ENCODE data around the gene SCD.
"Not testable (repeated sequence)": the region's sequence is repeated elsewhere in the genome, so short reads cannot be mapped to it uniquely, and the experiment has no call there.

Gene SCD

DNA sequence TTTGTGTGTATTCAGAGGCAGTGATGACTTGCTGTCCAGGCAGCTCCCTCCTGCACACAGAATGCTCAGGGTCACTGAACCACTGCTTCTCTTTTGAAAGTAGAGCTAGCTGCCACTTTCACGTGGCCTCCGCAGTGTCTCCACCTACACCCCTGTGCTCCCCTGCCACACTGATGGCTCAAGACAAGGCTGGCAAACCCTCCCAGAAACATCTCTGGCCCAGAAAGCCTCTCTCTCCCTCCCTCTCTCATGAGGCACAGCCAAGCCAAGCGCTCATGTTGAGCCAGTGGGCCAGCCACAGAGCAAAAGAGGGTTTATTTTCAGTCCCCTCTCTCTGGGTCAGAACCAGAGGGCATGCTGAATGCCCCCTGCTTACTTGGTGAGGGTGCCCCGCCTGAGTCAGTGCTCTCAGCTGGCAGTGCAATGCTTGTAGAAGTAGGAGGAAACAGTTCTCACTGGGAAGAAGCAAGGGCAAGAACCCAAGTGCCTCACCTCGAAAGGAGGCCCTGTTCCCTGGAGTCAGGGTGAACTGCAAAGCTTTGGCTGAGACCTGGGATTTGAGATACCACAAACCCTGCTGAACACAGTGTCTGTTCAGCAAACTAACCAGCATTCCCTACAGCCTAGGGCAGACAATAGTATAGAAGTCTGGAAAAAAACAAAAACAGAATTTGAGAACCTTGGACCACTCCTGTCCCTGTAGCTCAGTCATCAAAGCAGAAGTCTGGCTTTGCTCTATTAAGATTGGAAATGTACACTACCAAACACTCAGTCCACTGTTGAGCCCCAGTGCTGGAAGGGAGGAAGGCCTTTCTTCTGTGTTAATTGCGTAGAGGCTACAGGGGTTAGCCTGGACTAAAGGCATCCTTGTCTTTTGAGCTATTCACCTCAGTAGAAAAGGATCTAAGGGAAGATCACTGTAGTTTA, 15.8 kb downstream of the SCD start:
- no peak for DNase-seq (ENCODE audit: low read depth)

- no peak for DNase-seq (ENCODE audit: low read depth)
Measured at GRCh38 chr10:100364175-100364574, 17.1 kb downstream of the SCD start.

GRCh38 chr10:100364735-100365391, 17.8 kb downstream of the SCD start:
- DNase-seq (ENCODE audit: low read depth) = peak; percentile 48

DNA sequence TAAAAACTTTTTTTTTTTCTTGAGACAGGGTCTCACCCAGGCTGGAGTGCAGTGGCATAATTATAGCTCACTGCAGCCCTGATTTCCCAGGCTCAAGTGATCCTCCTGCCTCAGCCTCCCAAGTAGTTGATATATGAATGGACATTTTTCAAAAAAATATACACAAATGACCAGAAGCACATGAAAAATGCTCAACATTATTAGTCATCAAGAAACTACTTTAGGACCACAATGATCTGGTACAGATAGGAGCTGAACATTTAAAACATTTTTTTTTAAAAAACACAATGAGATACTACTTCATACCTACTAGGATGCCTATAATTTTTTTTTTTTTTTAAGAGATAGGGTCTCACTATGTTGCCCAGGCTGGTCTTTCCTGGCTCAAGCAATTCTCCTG, 21.7 kb downstream of the SCD start:
- no peak for DNase-seq (ENCODE audit: low read depth)

DNA sequence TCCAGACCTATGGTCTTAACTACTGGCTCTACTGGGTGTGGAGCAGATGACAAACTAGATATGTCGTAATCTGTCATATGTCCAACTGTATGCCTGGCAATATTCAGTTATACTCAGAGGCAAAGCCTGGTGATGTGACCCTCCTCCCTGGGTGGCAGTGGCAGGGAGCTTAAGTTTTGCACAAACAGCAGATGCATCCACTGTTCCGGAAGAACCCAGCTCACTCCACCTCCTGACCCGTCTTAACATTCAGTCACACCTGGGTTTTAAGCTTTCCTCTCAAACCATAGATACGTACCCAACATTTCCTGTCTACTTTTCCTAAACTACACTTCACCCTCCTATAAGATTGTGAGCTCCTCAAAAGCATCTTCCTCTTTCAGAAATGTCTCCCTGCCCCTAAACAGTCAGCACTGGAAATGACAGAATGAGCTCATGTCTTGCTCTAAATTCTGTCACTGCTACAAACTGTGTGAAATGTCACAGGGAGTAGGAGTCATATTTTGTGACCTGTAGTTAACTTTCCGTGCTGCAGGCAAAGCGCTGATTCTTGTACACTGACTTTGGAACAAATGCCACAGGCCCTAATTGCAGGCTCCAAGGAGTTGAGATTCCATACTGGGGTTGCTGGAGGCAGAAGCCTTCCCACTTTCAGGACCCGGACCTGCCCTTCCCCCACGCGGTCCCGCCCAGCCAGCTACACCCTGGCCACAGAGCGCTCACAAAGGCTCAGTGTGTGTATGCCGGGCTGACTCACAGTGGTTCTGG, 23.9 kb downstream of the SCD start:
- DNase-seq (ENCODE audit: low read depth) = peak; percentile 79

DNA sequence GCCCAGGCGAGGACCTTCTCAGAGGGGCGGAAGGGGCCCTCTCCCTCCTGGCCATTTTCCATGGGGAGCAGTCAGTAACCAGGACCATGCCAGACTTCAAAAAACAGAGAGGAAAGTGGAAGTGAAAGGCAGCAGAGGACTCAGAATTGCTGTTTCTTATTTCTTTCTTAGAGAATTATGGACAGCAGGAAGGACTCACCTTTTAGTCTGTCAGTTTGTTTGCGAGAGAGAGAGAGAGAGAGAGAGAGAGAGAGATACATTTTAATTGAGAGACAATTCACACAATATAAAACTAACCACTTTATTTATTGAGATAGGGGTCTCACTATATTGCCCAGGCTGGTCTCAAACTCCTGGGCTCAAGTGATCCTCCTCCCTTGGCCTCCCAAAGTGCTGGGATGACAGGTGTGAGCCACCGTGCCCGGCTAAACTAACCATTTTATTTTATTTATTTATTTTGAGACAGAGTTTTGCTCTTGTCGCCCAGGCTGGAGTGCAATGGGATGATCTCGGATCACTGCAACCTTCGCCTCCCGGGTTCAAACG, 24.5 kb downstream of the SCD start:
- no peak for DNase-seq (ENCODE audit: low read depth)

DNA sequence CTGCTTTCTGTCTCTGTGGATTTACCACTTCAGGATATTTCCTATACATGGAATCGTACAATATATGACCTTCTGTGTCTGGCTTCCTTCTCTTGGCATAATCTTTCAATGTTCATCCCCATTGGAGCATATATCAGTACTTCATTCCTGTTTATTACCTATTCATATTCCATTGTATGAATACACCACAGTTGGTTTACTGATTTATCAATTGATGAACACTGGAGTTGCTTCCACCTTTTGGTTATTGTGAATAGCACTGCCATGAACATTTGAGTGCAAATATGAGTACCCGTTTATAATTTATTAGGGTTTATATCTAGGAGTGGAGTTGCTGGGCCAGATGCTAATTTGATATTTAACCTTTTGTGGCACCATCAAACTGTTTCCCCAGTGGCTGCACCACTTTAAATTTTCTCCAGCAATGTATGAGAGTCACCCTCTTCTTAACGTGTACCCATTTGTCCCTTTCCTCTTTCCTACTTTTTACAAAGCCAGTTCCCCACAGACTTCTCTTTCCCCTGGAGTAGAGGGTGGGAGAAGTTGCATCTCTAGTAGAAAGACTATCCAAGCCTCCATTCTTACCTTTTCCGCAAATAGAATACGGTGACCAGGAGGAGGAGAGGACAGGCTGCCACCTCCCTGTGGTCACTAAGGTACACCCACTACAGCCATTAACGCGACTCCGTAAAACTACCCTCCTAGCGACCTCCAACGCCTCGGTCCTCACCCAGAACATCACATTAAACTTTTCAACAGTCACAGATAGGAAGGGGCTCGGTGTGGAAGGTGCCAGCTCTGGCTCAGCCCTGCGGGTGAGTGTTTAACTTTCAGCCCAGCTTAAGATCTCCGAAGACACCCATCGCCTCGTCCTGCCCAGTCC, 25.6 kb downstream of the SCD start:
- no peak for DNase-seq (ENCODE audit: low read depth)

GRCh38 chr10:100373298-100374199, 26.5 kb downstream of the SCD start:
- peak; percentile 100 for DNase-seq (ENCODE audit: low read depth)

DNA sequence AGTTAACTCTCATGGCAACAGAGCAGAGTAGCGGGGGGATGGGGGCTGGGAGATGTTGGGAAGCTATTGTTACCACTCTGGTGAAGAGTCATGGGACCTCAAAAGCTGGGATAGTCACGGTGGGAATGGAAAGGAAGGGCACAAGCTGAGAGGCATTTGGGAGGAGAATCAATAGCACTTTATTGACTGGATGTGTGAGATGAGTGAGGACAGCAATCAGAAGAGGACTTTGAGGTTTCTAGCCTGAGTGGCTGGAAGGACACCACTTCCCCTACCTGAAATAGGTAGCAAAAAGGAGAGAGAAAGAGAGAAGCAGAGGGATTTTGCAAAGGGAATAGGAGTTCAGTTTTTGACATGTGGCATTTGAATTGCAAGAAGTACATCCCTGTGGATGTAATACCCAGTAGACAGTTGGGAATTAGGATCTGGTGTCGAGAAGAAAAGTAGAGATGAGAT, 27.2 kb downstream of the SCD start:
- DNase-seq (ENCODE audit: low read depth) = no peak

DNA sequence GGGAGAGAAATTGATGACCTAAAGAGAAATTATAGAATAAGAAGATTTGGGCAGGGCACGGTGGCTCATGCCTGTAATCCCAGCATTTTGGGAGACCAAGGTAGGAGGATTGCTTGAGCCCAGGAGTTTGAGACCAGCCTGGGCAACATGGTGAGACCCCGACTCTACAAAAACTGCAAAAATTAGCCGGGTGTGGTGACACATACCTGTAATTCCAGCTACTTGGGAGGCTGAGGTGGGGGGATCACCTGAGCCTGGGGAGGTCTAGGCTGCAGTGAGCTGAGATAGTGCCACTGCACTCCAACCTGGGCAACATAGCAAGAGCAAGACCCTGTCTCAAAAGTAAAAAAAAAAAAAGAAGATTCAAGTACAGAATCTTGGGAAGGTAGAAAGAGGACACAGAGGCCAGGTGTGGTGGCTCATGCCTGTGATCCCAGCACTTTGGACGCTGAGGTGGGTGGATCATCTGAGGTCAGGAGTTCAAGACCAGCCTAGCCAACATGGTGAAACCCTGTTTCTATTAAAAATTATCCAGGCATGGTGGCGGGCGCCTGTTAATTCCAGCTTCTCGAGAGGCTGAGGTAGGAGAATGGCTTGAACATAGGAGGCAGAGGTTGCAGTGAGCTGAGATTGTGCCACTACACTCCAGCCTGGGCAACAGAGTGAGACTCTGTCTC, 27.8 kb downstream of the SCD start:
- DNase-seq (ENCODE audit: low read depth) = not testable (repeated sequence)

GRCh38 chr10:100376656-100377055, 29.6 kb downstream of the SCD start:
- DNase-seq (ENCODE audit: low read depth) = not testable (repeated sequence)

GRCh38 chr10:100377830-100378229, 30.8 kb downstream of the SCD start:
- no peak for DNase-seq (ENCODE audit: low read depth)

DNA sequence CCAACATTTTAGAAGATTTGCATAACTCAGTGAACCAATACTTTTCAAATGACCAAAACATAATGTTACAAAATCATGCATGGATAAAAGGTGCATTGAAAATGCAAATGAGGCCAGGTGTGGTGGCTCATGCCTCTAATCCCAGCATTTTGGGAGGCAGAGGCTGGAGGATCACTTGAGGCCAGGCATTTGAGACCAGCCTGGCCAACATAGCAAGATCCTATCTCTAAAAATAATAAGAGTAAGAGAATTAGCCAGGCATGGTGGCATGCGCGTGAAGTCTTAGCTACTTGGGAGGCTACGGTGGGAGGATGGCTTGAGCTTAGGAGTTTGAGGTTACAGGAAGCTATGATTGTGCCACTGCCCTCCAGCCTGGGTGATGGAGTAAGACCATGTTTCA, 33.4 kb downstream of the SCD start:
- no peak for DNase-seq (ENCODE audit: low read depth)

GRCh38 chr10:100382553-100382952, 35.5 kb downstream of the SCD start:
- DNase-seq (ENCODE audit: low read depth) = no peak

GRCh38 chr10:100383251-100383650, 36.2 kb downstream of the SCD start:
- no peak for DNase-seq (ENCODE audit: low read depth)

GRCh38 chr10:100391163-100392002, 44.4 kb downstream of the SCD start:
- no peak for DNase-seq (ENCODE audit: low read depth)

DNA sequence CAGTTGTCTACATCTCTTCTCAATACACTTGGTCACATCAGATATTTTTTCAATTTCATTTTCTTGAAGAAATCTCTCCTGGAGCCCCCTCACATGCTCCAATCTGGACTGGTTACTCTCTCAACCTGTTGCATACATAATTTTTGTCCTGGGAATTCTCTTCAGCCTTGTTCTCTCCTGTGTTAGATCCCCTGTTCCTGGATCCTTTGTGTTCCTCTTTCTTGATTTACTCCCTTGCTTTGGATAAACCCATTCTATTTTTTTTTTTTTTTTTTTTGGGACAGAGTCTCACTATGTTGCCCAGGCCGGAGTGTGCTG, 45.6 kb downstream of the SCD start:
- DNase-seq (ENCODE audit: low read depth) = no peak

GRCh38 chr10:100395626-100396025, 48.6 kb downstream of the SCD start:
- DNase-seq (ENCODE audit: low read depth) = no peak

GRCh38 chr10:100396605-100397004, 49.6 kb downstream of the SCD start:
- DNase-seq (ENCODE audit: low read depth) = no peak
